Measurements from ENCODE around the gene ANGEL1. TPM values are rescaled to one million over a fixed set of nuclear protein-coding genes. Genes with fewer than 3 reads are reported as not detected.

The ANGEL1 gene
- total and polyA plus RNA-seq, 2 of the 13 experiments (the other 11 are each of a cell fraction or from before 2014, with no cell fraction given), result 14.3 to 20.1 TPM

GRCh38 chr14:76812422-76813383 is at the start of gene ANGEL1 (continued):
- TF ChIP-seq ZNF383 (CRISPR knock-in tag; IDR thresholded peaks at IDR 0.05; ENCODE audit: borderline replicate concordance) (no peak), ZNF501 (CRISPR knock-in tag; IDR thresholded peaks at IDR 0.05) (peak; percentile 82; the same call in 1 of the 2 replicates), ZNF576 (CRISPR knock-in tag; IDR thresholded peaks at IDR 0.05) (no peak), HINFP (CRISPR knock-in tag; IDR thresholded peaks at IDR 0.05; ENCODE audit: low read depth) (peak; percentile 72; the same call in 1 of the 2 replicates), RBM39 (IDR thresholded peaks at IDR 0.05; ENCODE audit: low read depth, low read length, poor library complexity, severe bottlenecking) (peak; percentile 78), MED1 (CRISPR knock-in tag; IDR thresholded peaks at IDR 0.05) (peak; percentile 55; the same call in 1 of the 2 replicates), ZNF619 (CRISPR knock-in tag; IDR thresholded peaks at IDR 0.05) (no peak), E2F1 (CRISPR knock-in tag; IDR thresholded peaks at IDR 0.05) (peak; percentile 70), PRMT3 (CRISPR knock-in tag; IDR thresholded peaks at IDR 0.05; ENCODE audit: borderline replicate concordance, low read depth) (0 out of 2 replicates have a peak, but pooled peaks have one; percentile 56), ZFP62 (CRISPR knock-in tag; IDR thresholded peaks at IDR 0.05) (no peak), NFIB (CRISPR knock-in tag; IDR thresholded peaks at IDR 0.05; ENCODE audit: borderline replicate concordance) (no peak), NFYB (CRISPR knock-in tag; IDR thresholded peaks at IDR 0.05) (peak; percentile 11; the same call in 1 of the 2 replicates), ZSCAN21 (CRISPR knock-in tag; IDR thresholded peaks at IDR 0.05; ENCODE audit: borderline replicate concordance) (peak; percentile 79), ZNF710 (CRISPR knock-in tag; IDR thresholded peaks at IDR 0.05; ENCODE audit: borderline replicate concordance) (peak; percentile 61; the same call in 1 of the 2 replicates), ZNF343 (CRISPR knock-in tag; IDR thresholded peaks at IDR 0.05) (no peak), KLF12 (CRISPR knock-in tag; IDR thresholded peaks at IDR 0.05; ENCODE audit: borderline replicate concordance) (peak; percentile 45; the same call in 1 of the 2 replicates), NPAS2 (CRISPR knock-in tag; IDR thresholded peaks at IDR 0.05; ENCODE audit: borderline replicate concordance) (no peak), LBX2 (CRISPR knock-in tag; IDR thresholded peaks at IDR 0.05; ENCODE audit: borderline replicate concordance) (no peak), HDAC2 (CRISPR knock-in tag; IDR thresholded peaks at IDR 0.05) (no peak; the same call in 1 of the 2 replicates), MYPOP (CRISPR knock-in tag; IDR thresholded peaks at IDR 0.05) (peak; percentile 81; the same call in 1 of the 2 replicates), ZKSCAN5 (CRISPR knock-in tag; IDR thresholded peaks at IDR 0.05) (no peak)

Measured in HepG2 (cell line).